T-helper 17 cell (primary cell): ENCODE results near the gene MACIR. TPM values are rescaled to one million over a fixed set of nuclear protein-coding genes. Genes with fewer than 3 reads are reported as not detected.

ENCODE experiments used
- ATAC-seq: fragments of 150-1000 bp; cut with Tn5 transposase; 2 replicates; pipeline ENCODE4 v1.10.0; 2021; ENCODE audit warnings: mild to moderate bottlenecking, moderate library complexity
- DNase-seq, 3 donors: peaks; one replicate each; pipeline versions ENCODE4 v3.0.0 to v3.0.0-alpha.2; 2020 to 2021
- H3K9me3 ChIP-seq: one replicate; pipeline ENCODE4 v1.7.0; 2013; ENCODE audit warnings: low read length, mild to moderate bottlenecking; ENCODE audit not compliant: control insufficient read depth, poor library complexity, severe bottlenecking
- H3K27ac Mint-ChIP-seq: one replicate; pipeline ENCODE4 v1.8.0; 2022; ENCODE audit warnings: mild to moderate bottlenecking, moderate library complexity, mixed read lengths
- H3K27me3 Mint-ChIP-seq: one replicate; pipeline ENCODE4 v1.8.0; 2022; ENCODE audit warnings: mixed read lengths
- H3K36me3 Mint-ChIP-seq: one replicate; pipeline ENCODE4 v1.8.0; 2022; ENCODE audit warnings: low read depth, mixed read lengths
- H3K4me1 Mint-ChIP-seq: one replicate; pipeline ENCODE4 v1.8.0; 2022; ENCODE audit warnings: mild to moderate bottlenecking, mixed read lengths
- H3K4me3 Mint-ChIP-seq: one replicate; pipeline ENCODE4 v1.8.0; 2022; ENCODE audit warnings: mild to moderate bottlenecking, moderate library complexity, mixed read lengths
- total RNA-seq, 4 donors: library from RNA in 2 of 4; stranded (reverse) in 2 of 4; gene quantifications; one replicate each; pipeline ENCODE4 v1.2.3 and lab custom pipeline; 2022 to 2026

The MACIR gene
- total RNA-seq, 2 donors from 2014 or later: 1.7 to 3.6 TPM

DNA sequence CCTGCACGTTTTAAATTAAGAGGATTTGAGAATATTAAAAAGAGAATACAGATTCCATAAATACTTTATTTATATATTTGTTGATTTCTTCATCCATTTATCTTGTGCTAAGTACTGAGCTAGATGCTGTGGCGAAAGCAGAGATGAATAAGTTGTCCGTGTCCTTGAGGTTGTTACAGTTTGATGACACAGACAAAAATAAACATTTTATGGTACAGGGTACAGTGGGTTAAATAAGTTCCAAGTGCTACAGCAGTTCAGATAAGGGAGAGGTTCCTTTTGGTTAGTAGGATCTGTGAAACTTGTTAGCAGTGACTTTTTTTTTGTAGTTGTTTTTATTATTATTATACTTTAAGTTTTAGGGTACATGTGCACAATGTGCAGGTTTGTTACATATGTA lies 50.2 kb downstream of the MACIR start:
- DNase-seq: no peak
- Mint-ChIP-seq H3K27me3 (peaks cover 25% of the 10 kb centered on the region), H3K4me1 (no peaks in the 10 kb centered on the region), H3K36me3 (no peaks in the 10 kb centered on the region), H3K27ac (no peak overlapping the region), H3K4me3 (no peak overlapping the region)
- H3K9me3 ChIP-seq: no peaks in the 10 kb centered on the region
- no peak for ATAC-seq

DNA sequence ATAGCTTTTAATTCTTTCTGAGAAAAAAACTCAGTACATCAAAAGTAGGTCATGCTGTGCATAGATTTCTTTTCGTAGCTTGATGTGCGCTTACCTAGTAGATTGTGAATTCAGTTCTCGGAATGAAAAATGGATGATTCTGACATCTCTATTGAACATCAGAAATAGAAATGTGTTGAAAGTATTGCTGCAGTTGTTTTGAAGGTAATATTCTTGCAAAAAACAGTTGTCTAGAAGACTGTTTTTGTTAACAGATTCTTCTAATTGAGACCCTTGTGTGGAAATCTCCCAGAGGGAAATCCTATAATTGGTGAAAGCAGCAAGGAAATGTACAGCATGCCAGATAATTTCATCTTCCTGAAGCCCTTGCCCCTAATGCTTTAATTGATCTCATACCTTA lies 54.5 kb downstream of the MACIR start:
- no peak for DNase-seq
- Mint-ChIP-seq H3K27ac (no peak overlapping the region), H3K4me3 (no peak overlapping the region)

DNA sequence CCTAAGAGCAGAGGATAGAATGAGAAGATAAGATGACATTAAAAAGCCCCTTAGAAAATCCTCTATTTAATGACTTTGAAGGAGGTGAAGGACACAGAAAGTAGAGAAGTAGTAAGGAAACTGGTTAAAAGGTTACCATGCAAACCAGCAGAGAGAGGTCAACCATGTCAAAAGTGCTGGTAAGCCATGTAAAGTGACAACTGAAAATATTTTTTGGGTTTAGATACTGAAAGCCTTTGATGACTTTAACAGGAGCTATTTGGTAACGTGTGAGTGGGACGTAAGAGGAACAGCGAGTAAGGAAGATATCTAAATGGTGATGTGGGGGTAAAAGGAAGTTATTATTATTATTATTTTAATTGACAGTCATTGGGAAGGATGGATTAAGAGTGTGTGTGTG lies 56.9 kb downstream of the MACIR start:
- DNase-seq (no peak), ATAC-seq (no peak)
- Mint-ChIP-seq H3K4me3 (no peak overlapping the region), H3K36me3 (no peaks in the 10 kb centered on the region), H3K27ac (no peak overlapping the region), H3K4me1 (no peaks in the 10 kb centered on the region), H3K27me3 (peaks cover 21% of the 10 kb centered on the region)
- H3K9me3 ChIP-seq: no peaks in the 10 kb centered on the region

More for the DNA sequence above, 54.5 kb downstream of the MACIR start:
- Mint-ChIP-seq H3K27me3 (peaks cover 21% of the 10 kb centered on the region), H3K4me1 (no peaks in the 10 kb centered on the region), H3K36me3 (no peaks in the 10 kb centered on the region)
- no peaks in the 10 kb centered on the region for H3K9me3 ChIP-seq
- no peak for ATAC-seq

DNA sequence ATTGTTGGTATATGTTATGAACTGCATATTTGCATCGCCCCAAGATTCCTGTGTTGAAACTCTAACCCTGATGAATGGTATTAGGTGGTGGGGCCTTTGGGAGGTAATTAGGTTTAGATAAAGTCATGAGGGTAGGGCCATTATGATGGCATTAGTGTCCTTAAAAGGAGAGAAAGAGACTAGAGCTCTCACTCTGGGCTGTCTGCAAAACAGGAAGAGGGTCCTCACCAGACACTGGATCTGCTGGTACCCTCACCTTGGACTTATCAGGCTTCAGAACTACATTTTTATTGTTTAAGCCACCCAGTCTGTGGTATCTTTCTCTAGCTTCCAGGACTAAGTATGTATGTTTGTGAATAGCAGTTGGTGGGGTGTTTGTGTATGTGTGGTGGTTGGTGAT lies 68.9 kb downstream of the MACIR start:
- Mint-ChIP-seq H3K27ac (no peak overlapping the region), H3K36me3 (no peaks in the 10 kb centered on the region), H3K27me3 (peaks cover 42% of the 10 kb centered on the region), H3K4me1 (no peaks in the 10 kb centered on the region), H3K4me3 (no peak overlapping the region)
- ATAC-seq (no peak), DNase-seq (no peak)
- H3K9me3 ChIP-seq: no peaks in the 10 kb centered on the region

DNA sequence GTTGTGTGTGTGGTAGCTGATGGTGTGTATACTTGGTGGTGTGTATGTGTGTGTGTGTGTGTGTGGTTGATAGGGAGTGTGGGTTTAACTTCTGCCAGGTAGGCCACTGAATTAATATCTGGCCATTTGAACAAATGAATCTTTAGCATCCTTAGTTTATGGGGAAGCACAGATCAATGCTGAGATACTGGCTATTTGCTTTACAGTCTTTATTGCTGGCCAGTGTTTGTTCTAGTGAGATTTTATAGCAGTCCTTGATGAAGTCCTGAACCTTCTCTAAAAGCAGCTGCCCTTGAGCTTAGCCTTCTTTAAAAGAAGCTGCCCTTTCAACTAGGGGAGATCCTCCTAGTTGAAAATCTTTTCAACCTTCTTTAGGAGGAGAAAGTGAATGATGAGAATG lies 69.3 kb downstream of the MACIR start:
- H3K9me3 ChIP-seq: no peaks in the 10 kb centered on the region
- DNase-seq (no peak), ATAC-seq (no peak)
- no peak overlapping the region for H3K4me3 Mint-ChIP-seq
- H3K36me3 Mint-ChIP-seq: no peaks in the 10 kb centered on the region
- peaks cover 42% of the 10 kb centered on the region for H3K27me3 Mint-ChIP-seq
- H3K4me1 Mint-ChIP-seq: no peaks in the 10 kb centered on the region
- H3K27ac Mint-ChIP-seq: no peak overlapping the region

Other genes with a start within 250 kb of the MACIR start
- gene GIN1, start 138.6 kb upstream of the MACIR start, total RNA-seq: 1 to 10 TPM; 1.7 to 3.5 TPM
- 10 to 100 TPM; 45.2 to 48.7 TPM for gene PPIP5K2, start 138.5 kb upstream of the MACIR start, total RNA-seq